HepG2 (cell line): ENCODE measurements around the gene GRM8. TPM values are rescaled to one million over a fixed set of nuclear protein-coding genes. Genes with fewer than 3 reads are reported as not detected.

Source experiments
- ATAC-seq: fragments of 200-7000 bp; cut with Tn5 transposase; 3 replicates; pipeline ENCODE4 v1.9.1; 2020; ENCODE audit warnings: mild to moderate bottlenecking, moderate library complexity
- BruUV-seq: library from RNA; stranded (reverse); fragments of 400-500 nt; replicated peaks from 2 replicates; lab custom pipeline; 2021; lab: Mats Ljungman, UMichigan
- CTCF ChIA-PET: fragments of 300-600 bp; formaldehyde crosslinking; extraction: SDS; loops from one replicate; lab custom pipeline; 2021; ENCODE audit warnings: low total read pairs, inconsistent platforms, low intra/inter-chr PET ratio; lab: Yijun Ruan, JAX
- POLR2A ChIA-PET: fragments of 350-600 bp; sonication (Branson Sonifier 250); formaldehyde crosslinking; loops from one replicate; lab custom pipeline; 2020; ENCODE audit warnings: antibody characterized with exemption, inconsistent platforms; lab: Yijun Ruan, JAX
- DNase-seq: peaks from one replicate; pipeline ENCODE4 v3.0.0-alpha.2; 2015; ENCODE audit warnings: low spot score
- FAIRE-seq: peaks from 3 replicates; lab custom pipeline; 2011; peaks lifted over from hg19 to GRCh38; lab: Jason Lieb, UNC
- H2AFZ ChIP-seq: one replicate; pipeline ENCODE4 v1.6.1; 2011; ENCODE audit warnings: low read length, inconsistent platforms
- H3K27ac ChIP-seq: fragments of 300-600 bp; 3 replicates; pipeline ENCODE4 v1.8.0; 2011; ENCODE audit warnings: mixed run types, mild to moderate bottlenecking, mixed read lengths, low read length, inconsistent platforms; ENCODE audit not compliant: insufficient read depth; ENCODE audit errors: extremely low read length
- H3K27me3 ChIP-seq, 2 experiments: fragments of 200-600 bp in 1 of 2; 2 replicates in 1 of 2; 3 replicates in 1 of 2; pipeline versions ENCODE4 v1.6.0 to v1.8.0; 2011; ENCODE audit warnings: low read length in 2 of 2, mild to moderate bottlenecking in 2 of 2, moderate library complexity in 2 of 2, inconsistent platforms in 1 of 2; ENCODE audit not compliant: insufficient read depth in 2 of 2, control insufficient read depth in 1 of 2
- H3K36me3 ChIP-seq, 2 experiments: fragments of 200-600 bp in 1 of 2; replicated peaks in 1 of 2; 2 replicates in 1 of 2; 3 replicates in 1 of 2; pipeline versions ENCODE4 v1.5.1 to v1.8.0; 2011; ENCODE audit warnings: low read length in 2 of 2, inconsistent platforms in 1 of 2; ENCODE audit not compliant: insufficient read depth in 2 of 2, control insufficient read depth in 1 of 2
- H3K4me1 ChIP-seq: 2 replicates; pipeline ENCODE4 v1.5.1; 2012; ENCODE audit warnings: low read length, inconsistent platforms; ENCODE audit not compliant: insufficient read depth
- H3K4me2 ChIP-seq: 2 replicates; pipeline ENCODE4 v1.6.0; 2011; ENCODE audit warnings: low read depth, low read length, inconsistent platforms
- H3K4me3 ChIP-seq, 3 experiments: fragments of 200-600 bp in 1 of 3; sonication (generic), shearing (Covaris generic) in 1 of 3; replicated peaks in 1 of 3; 2 replicates each; pipeline ENCODE4 v1.5.1; 2011 to 2016; ENCODE audit warnings: low read length in 3 of 3, inconsistent platforms in 2 of 3, low read depth in 2 of 3, mild to moderate bottlenecking in 2 of 3, control low read depth in 1 of 3, mixed read lengths in 1 of 3; ENCODE audit not compliant: insufficient read depth in 1 of 3
- H3K79me2 ChIP-seq: one replicate; pipeline ENCODE4 v1.6.1; 2011; ENCODE audit warnings: low read length, inconsistent platforms; ENCODE audit not compliant: insufficient read depth
- H3K9ac ChIP-seq: 2 replicates; pipeline ENCODE4 v1.6.0; 2011; ENCODE audit warnings: mild to moderate bottlenecking, low read depth, low read length, inconsistent platforms; ENCODE audit not compliant: insufficient read depth
- H3K9me3 ChIP-seq: 2 replicates; pipeline ENCODE4 v1.5.1; 2012; ENCODE audit warnings: mild to moderate bottlenecking, low read length
- H4K20me1 ChIP-seq: 2 replicates; pipeline ENCODE4 v1.6.0; 2011; ENCODE audit warnings: inconsistent platforms, mild to moderate bottlenecking, low read length, moderate library complexity; ENCODE audit not compliant: insufficient read depth
- ARNTL ChIP-seq: sonication (generic); formaldehyde crosslinking; IDR thresholded peaks from 2 replicates; pipeline ENCODE4 v1.4.0; 2020; ENCODE audit warnings: mild to moderate bottlenecking, missing genetic modification reagents
- EHMT2 ChIP-seq: fragments of 200-600 bp; sonication (generic); IDR thresholded peaks from 2 replicates; pipeline ENCODE4 v1.7.0; 2017; ENCODE audit warnings: antibody characterized with exemption, low read depth, low read length, borderline replicate concordance
- MAFF ChIP-seq: IDR thresholded peaks from 2 replicates; pipeline ENCODE4 v1.6.1; 2011; ENCODE audit warnings: low read depth, low read length, improper control_type of control experiment
- MAFK ChIP-seq, 2 experiments: IDR thresholded peaks in 1 of 2; conservative IDR thresholded peaks in 1 of 2; 2 replicates each; pipeline ENCODE4 v1.6.1; 2011; ENCODE audit warnings: improper control_type of control experiment in 2 of 2, low read length in 2 of 2
- RBFOX2 ChIP-seq: fragments of 200-400 bp; formaldehyde crosslinking; IDR thresholded peaks from 2 replicates; pipeline ENCODE4 v1.6.1; 2017; ENCODE audit warnings: low read depth, mild to moderate bottlenecking, low read length
- SOX6 ChIP-seq, 2 experiments: fragments of 450-650 bp in 1 of 2; sonication (generic) in 1 of 2; formaldehyde crosslinking in 1 of 2; IDR thresholded peaks; 2 replicates each; pipeline versions ENCODE4 v1.4.0 to v1.6.1; 2017 to 2020; ENCODE audit warnings: antibody characterized with exemption in 1 of 2, mild to moderate bottlenecking in 1 of 2, missing genetic modification reagents in 1 of 2
- SRF ChIP-seq: IDR thresholded peaks from 2 replicates; pipeline ENCODE4 v1.6.1; 2011; ENCODE audit warnings: mild to moderate bottlenecking, low read depth, low read length, moderate library complexity
- TOE1 ChIP-seq: sonication (generic); formaldehyde crosslinking; IDR thresholded peaks from 2 replicates; pipeline ENCODE4 v1.4.0; 2020; ENCODE audit warnings: mild to moderate bottlenecking, missing genetic modification reagents
- ZBTB39 ChIP-seq: sonication (generic); formaldehyde crosslinking; IDR thresholded peaks from 2 replicates; pipeline ENCODE4 v1.5.0; 2020; ENCODE audit warnings: missing genetic modification reagents
- ZNF292 ChIP-seq: sonication (generic); formaldehyde crosslinking; IDR thresholded peaks from 2 replicates; pipeline ENCODE4 v1.8.1; 2022; ENCODE audit warnings: mild to moderate bottlenecking, low read depth, missing genetic modification reagents, borderline replicate concordance
- WGBS: methylation state at CpG from one replicate; pipeline ENCODE4 v1.1.6; 2017; ENCODE audit warnings: low lambda C conversion rate; 5-methylcytosine and 5-hydroxymethylcytosine counted together
- in situ Hi-C: cut with HindIII; loops from 2 replicates; pipeline ENCODE4 v1.10.0; 2017; ENCODE audit warnings: low pct_unique_long_range_greater_than_20kb; ENCODE audit not compliant: extremely low pct_ligation_motif_present
- intact Hi-C: fragments of 100-400 bp; cut with micrococcal nuclease; formaldehyde crosslinking; loops from one replicate; pipeline ENCODE4 v1.10.0; 2022; ENCODE audit not compliant: unreplicated experiment
- polyA plus RNA-seq, 8 experiments: library from polyadenylated mRNA; depleted of rRNA in 3 of 8; stranded (reverse) in 7 of 8; unstranded in 1 of 8; fragments of >200 nt; fragmentation: Illumina TruSeq in 4 of 8; extraction: Trizol in 4 of 8; gene quantifications; 2 replicates each; pipeline versions ENCODE4 v1.2.1 to v1.2.3, GENCODE V29; 2011 to 2016; ENCODE audit warnings: low read depth in 4 of 8, missing spikeins in 1 of 8, mixed read lengths in 1 of 8; ENCODE audit not compliant: insufficient read depth in 1 of 8
- total RNA-seq, 5 experiments: library from RNA; depleted of rRNA; stranded (reverse); fragments of >200 nt; fragmentation: Illumina TruSeq; extraction: Trizol; gene quantifications; 2 replicates each; pipeline ENCODE4 v1.2.3, GENCODE V29; 2016; ENCODE audit warnings: low read depth in 1 of 5

Gene GRM8
- total and polyA plus RNA-seq, 2 of the 13 experiments (the other 11 are each of a cell fraction or from before 2014, with no cell fraction given), result not detected

- intact Hi-C loops, result no loop called here
- H3K9me3 ChIP-seq, result peaks cover 74% of the 10 kb centered on the region
- H4K20me1 ChIP-seq, result no peaks in the 10 kb centered on the region
- H3K79me2 ChIP-seq, result no peaks in the 10 kb centered on the region
- H3K9ac ChIP-seq, result no peak overlapping the region
- H3K27me3 ChIP-seq, result no peaks in the 10 kb centered on the region
- no peak for FAIRE-seq
- H3K27ac ChIP-seq, result no peak overlapping the region
- no peak overlapping the region for H2AFZ ChIP-seq
- POLR2A ChIA-PET, result no interaction called here
- TF ChIP-seq RBFOX2, result no peak
- TF ChIP-seq ZBTB39 (CRISPR knock-in tag), result no peak
- TF ChIP-seq EHMT2, result no peak
- TF ChIP-seq, all 625 proteins: peak for 0
- no TSS peak for BruUV-seq
- in situ Hi-C loops, result no loop called here
- Histone ChIP-seq H3K4me1 (no peaks in the 10 kb centered on the region), H3K36me3 (no peaks in the 10 kb centered on the region), H3K4me3 (no peak overlapping the region), H3K4me2 (no peak overlapping the region)
- no peak for ATAC-seq
- 27% methylated on average over 5 of the region's 5 CpGs for WGBS
- CTCF ChIA-PET, result no interaction called here
- DNase-seq, result no peak
Measured at GRCh38 chr7:126535176-126535575, 717.6 kb downstream of the GRM8 start.

- Histone ChIP-seq H3K9ac (no peak overlapping the region), H4K20me1 (no peaks in the 10 kb centered on the region), H3K4me3 (no peak overlapping the region), H3K4me1 (no peaks in the 10 kb centered on the region), H3K9me3 (peaks cover 77% of the 10 kb centered on the region), H2AFZ (no peak overlapping the region), H3K4me2 (no peak overlapping the region), H3K79me2 (no peaks in the 10 kb centered on the region), H3K36me3 (no peaks in the 10 kb centered on the region), H3K27me3 (no peaks in the 10 kb centered on the region), H3K27ac (no peak overlapping the region)
- FAIRE-seq (no peak), ATAC-seq (no peak), DNase-seq (no peak)
- CTCF ChIA-PET, result no interaction called here
- POLR2A ChIA-PET, result no interaction called here
- in situ Hi-C loops, result no loop called here
- no TSS peak for BruUV-seq
- TF ChIP-seq ZNF292 (CRISPR knock-in tag) (no peak), TOE1 (CRISPR knock-in tag) (no peak), SRF (no peak), ARNTL (no peak), MAFF (0 out of 2 replicates have a peak, but pooled peaks have one; percentile 25), MAFK (conservative IDR thresholded peaks at IDR 0.05 in 1 of 2, IDR thresholded peaks at IDR 0.05 in 1 of 2; ENCODE audit: low read length in 2 of 2) (peak; percentile 8 to 28; a peak in 2 of 4 replicates), SOX6 (IDR thresholded peaks at IDR 0.05) (no peak), SOX6 (CRISPR knock-in tag; IDR thresholded peaks at IDR 0.05) (no peak)
- intact Hi-C loops, result no loop called here
- 24% methylated on average over 6 of the region's 7 CpGs for WGBS
Measured at GRCh38 chr7:126533715-126534114, 719.0 kb downstream of the GRM8 start.
